NCI-H446 (cell line): ENCODE measurements around the gene ZNF280C.
"Not testable (repeated sequence)": the region's sequence is repeated elsewhere in the genome, so short reads cannot be mapped to it uniquely, and the experiment has no call there.

Experiments
- DNase-seq, 2 experiments: peaks; one replicate each; lab custom pipeline; 2025; lab: John Stamatoyannopoulos, UW

The ZNF280C gene

GRCh38 chrX:130268449-130269170 lies at the start of gene ZNF280C:
TSS of gene ZNF280C (minus strand) at chrX:130268899. CDS start at chrX:130260449, 8,450 bp downstream.
- DNase-seq, result peak; percentile 82 to 93

- DNase-seq, result no peak
These were observed 36.1 kb upstream of the ZNF280C start for GRCh38 chrX:130304587-130305368.

- no peak for DNase-seq
These were observed 33.3 kb upstream of the ZNF280C start for GRCh38 chrX:130301977-130302376.

- DNase-seq, result no peak
These were observed 32.7 kb upstream of the ZNF280C start for GRCh38 chrX:130301405-130301804.

- DNase-seq, result no peak
These were observed 31.2 kb upstream of the ZNF280C start for GRCh38 chrX:130300010-130300282.

GRCh38 chrX:130299279-130300009 lies 30.7 kb upstream of the ZNF280C start:
- DNase-seq, result no peak

- DNase-seq, result no peak
These were observed 28.0 kb upstream of the ZNF280C start for GRCh38 chrX:130296743-130297142.

- DNase-seq, result no peak
These were observed 27.6 kb upstream of the ZNF280C start for GRCh38 chrX:130296297-130296678.

- DNase-seq, result no peak
These were observed 27.0 kb upstream of the ZNF280C start for GRCh38 chrX:130295519-130296296.

GRCh38 chrX:130287071-130287770 lies 18.5 kb upstream of the ZNF280C start:
- no peak for DNase-seq

GRCh38 chrX:130285710-130286109 lies 17.0 kb upstream of the ZNF280C start:
- no peak for DNase-seq

- DNase-seq, result no peak
These were observed 16.4 kb upstream of the ZNF280C start for GRCh38 chrX:130285069-130285620.

GRCh38 chrX:130282151-130282550 lies 13.5 kb upstream of the ZNF280C start:
- DNase-seq, result no peak

GRCh38 chrX:130280901-130281300 lies 12.2 kb upstream of the ZNF280C start:
- DNase-seq, result no peak

GRCh38 chrX:130272253-130272652 lies 3.6 kb upstream of the ZNF280C start:
- DNase-seq, result not testable (repeated sequence)

GRCh38 chrX:130269391-130269790 lies 692 bp upstream of the ZNF280C start:
- not testable (repeated sequence) for DNase-seq

GRCh38 chrX:130267956-130268448 lies 697 bp downstream of the ZNF280C start:
- no peak for DNase-seq

GRCh38 chrX:130264573-130264972 lies 4.1 kb downstream of the ZNF280C start:
- DNase-seq, result no peak

GRCh38 chrX:130263016-130263415 lies 5.7 kb downstream of the ZNF280C start:
- no peak for DNase-seq

- DNase-seq, result no peak
These were observed 6.5 kb downstream of the ZNF280C start for GRCh38 chrX:130262231-130262630.

GRCh38 chrX:130261296-130261893 lies 7.3 kb downstream of the ZNF280C start:
- DNase-seq, result no peak
